Measurements from ENCODE around the gene WNT2. TPM values are rescaled to one million over a fixed set of nuclear protein-coding genes. Genes with fewer than 3 reads are reported as not detected.

WNT2 gene
- polyA plus RNA-seq, 1 donor from 2014 or later: not detected

DNA sequence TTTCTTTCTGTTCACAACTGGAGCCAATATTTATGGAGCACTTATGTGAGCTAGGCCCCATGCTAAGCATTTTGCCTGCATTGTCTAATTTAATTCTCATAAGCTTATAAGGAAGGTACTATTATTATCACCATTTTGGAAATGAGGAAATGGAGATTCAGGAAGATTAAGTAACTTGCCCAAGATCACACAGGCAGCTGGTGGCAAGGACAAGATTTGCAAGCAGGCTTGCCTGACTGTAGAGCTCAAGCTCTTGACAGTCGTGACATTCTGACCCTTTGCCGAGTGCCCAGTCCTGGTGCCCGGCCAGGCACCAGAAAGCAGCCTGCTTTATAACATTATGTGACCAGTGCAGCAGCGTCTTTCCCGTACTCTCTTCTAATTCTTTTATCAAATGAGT, 38.2 kb downstream of the WNT2 start:
- no peak overlapping the region for H2AFZ ChIP-seq (ENCODE audit: low read depth, low read length)
- no peaks in the 10 kb centered on the region for H3K36me3 ChIP-seq (ENCODE audit: insufficient read depth, low read length)
- H3K27me3 ChIP-seq (ENCODE audit: insufficient read depth, low read depth, low read length): no peaks in the 10 kb centered on the region
- no peaks in the 10 kb centered on the region for H3K9me3 ChIP-seq (ENCODE audit: low read length)
- TF ChIP-seq TAF1 (IDR thresholded peaks at IDR 0.05; ENCODE audit: low read depth): no peak
- TF ChIP-seq EP300 (conservative IDR thresholded peaks at IDR 0.05; ENCODE audit: poor library complexity, severe bottlenecking): no peak
- TF ChIP-seq MXI1 (conservative IDR thresholded peaks at IDR 0.05; ENCODE audit: poor library complexity, severe bottlenecking): no peak
- TF ChIP-seq, protein P1, sequence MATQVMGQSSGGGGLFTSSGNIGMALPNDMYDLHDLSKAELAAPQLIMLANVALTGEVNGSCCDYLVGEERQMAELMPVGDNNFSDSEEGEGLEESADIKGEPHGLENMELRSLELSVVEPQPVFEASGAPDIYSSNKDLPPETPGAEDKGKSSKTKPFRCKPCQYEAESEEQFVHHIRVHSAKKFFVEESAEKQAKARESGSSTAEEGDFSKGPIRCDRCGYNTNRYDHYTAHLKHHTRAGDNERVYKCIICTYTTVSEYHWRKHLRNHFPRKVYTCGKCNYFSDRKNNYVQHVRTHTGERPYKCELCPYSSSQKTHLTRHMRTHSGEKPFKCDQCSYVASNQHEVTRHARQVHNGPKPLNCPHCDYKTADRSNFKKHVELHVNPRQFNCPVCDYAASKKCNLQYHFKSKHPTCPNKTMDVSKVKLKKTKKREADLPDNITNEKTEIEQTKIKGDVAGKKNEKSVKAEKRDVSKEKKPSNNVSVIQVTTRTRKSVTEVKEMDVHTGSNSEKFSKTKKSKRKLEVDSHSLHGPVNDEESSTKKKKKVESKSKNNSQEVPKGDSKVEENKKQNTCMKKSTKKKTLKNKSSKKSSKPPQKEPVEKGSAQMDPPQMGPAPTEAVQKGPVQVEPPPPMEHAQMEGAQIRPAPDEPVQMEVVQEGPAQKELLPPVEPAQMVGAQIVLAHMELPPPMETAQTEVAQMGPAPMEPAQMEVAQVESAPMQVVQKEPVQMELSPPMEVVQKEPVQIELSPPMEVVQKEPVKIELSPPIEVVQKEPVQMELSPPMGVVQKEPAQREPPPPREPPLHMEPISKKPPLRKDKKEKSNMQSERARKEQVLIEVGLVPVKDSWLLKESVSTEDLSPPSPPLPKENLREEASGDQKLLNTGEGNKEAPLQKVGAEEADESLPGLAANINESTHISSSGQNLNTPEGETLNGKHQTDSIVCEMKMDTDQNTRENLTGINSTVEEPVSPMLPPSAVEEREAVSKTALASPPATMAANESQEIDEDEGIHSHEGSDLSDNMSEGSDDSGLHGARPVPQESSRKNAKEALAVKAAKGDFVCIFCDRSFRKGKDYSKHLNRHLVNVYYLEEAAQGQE (IDR thresholded peaks at IDR 0.05; ENCODE audit: borderline replicate concordance): no peak
- no peak for TF ChIP-seq POLR2AphosphoS5 (IDR thresholded peaks at IDR 0.05)
- TF ChIP-seq EZH2 (IDR thresholded peaks at IDR 0.05; ENCODE audit: borderline replicate concordance, insufficient read depth, low read length, poor library complexity, severe bottlenecking): no peak
- no peak for TF ChIP-seq RAD21 (conservative IDR thresholded peaks at IDR 0.05)
- no peak for TF ChIP-seq SMC3 (conservative IDR thresholded peaks at IDR 0.05; ENCODE audit: poor library complexity)
- TF ChIP-seq, protein P2, sequence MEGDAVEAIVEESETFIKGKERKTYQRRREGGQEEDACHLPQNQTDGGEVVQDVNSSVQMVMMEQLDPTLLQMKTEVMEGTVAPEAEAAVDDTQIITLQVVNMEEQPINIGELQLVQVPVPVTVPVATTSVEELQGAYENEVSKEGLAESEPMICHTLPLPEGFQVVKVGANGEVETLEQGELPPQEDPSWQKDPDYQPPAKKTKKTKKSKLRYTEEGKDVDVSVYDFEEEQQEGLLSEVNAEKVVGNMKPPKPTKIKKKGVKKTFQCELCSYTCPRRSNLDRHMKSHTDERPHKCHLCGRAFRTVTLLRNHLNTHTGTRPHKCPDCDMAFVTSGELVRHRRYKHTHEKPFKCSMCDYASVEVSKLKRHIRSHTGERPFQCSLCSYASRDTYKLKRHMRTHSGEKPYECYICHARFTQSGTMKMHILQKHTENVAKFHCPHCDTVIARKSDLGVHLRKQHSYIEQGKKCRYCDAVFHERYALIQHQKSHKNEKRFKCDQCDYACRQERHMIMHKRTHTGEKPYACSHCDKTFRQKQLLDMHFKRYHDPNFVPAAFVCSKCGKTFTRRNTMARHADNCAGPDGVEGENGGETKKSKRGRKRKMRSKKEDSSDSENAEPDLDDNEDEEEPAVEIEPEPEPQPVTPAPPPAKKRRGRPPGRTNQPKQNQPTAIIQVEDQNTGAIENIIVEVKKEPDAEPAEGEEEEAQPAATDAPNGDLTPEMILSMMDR (IDR thresholded peaks at IDR 0.05; ENCODE audit: poor library complexity, severe bottlenecking): no peak
- no peaks in the 10 kb centered on the region for H4K20me1 ChIP-seq (ENCODE audit: insufficient read depth)
- no peak overlapping the region for H3K27ac ChIP-seq (ENCODE audit: low read length)
- H3K79me2 ChIP-seq (replicated peaks; ENCODE audit: insufficient read depth, low read length): no peaks in the 10 kb centered on the region
- no peak overlapping the region for H3K4me2 ChIP-seq (ENCODE audit: low read length)
- H3K9ac ChIP-seq (ENCODE audit: low read length): no peak overlapping the region
- H3F3A ChIP-seq (ENCODE audit: insufficient read depth, low read length, poor library complexity, severe bottlenecking): no peaks in the 10 kb centered on the region
- no peak overlapping the region for H3K4me3 ChIP-seq (ENCODE audit: low read length)
- no peaks in the 10 kb centered on the region for H3K9me2 ChIP-seq (ENCODE audit: insufficient read depth, low read length)

DNA sequence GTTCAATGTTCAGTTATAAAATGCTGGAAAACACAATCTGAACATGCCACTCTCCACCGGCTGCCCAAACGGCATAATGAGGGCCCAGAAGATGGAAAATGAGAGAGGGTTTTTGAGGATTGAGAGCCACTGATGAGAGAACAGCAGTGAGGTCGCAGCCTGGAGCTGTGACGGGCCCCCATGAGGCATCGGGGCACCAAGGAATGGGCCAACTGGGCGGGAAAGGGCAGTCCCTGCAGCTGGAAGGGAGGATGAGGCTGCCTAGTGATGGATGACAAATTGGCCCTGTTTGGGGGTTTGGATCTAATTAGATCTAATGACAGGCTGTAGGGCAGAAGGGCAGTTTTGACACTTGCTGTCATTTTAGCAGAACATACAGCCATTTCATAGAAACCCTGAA, 39.1 kb downstream of the WNT2 start:
- H3K9me2 ChIP-seq (ENCODE audit: insufficient read depth, low read length): no peaks in the 10 kb centered on the region
- H3K4me2 ChIP-seq (ENCODE audit: low read length): no peak overlapping the region
- H3K4me3 ChIP-seq (ENCODE audit: low read length): no peak overlapping the region
- no peaks in the 10 kb centered on the region for H3K79me2 ChIP-seq (replicated peaks; ENCODE audit: insufficient read depth, low read length)
- no peaks in the 10 kb centered on the region for H4K20me1 ChIP-seq (ENCODE audit: insufficient read depth)
- no peak overlapping the region for H3K27ac ChIP-seq (ENCODE audit: low read length)
- H3K9me3 ChIP-seq (ENCODE audit: low read length): no peaks in the 10 kb centered on the region
- no peak overlapping the region for H3K9ac ChIP-seq (ENCODE audit: low read length)
- H3F3A ChIP-seq (ENCODE audit: insufficient read depth, low read length, poor library complexity, severe bottlenecking): no peaks in the 10 kb centered on the region
- no peaks in the 10 kb centered on the region for H3K27me3 ChIP-seq (ENCODE audit: insufficient read depth, low read depth, low read length)
- H3K36me3 ChIP-seq (ENCODE audit: insufficient read depth, low read length): no peaks in the 10 kb centered on the region
- H2AFZ ChIP-seq (ENCODE audit: low read depth, low read length): no peak overlapping the region
- TF ChIP-seq, protein P2 (IDR thresholded peaks at IDR 0.05; ENCODE audit: poor library complexity, severe bottlenecking): no peak
- TF ChIP-seq RAD21 (conservative IDR thresholded peaks at IDR 0.05) (no peak), TAF1 (IDR thresholded peaks at IDR 0.05; ENCODE audit: low read depth) (no peak), POLR2AphosphoS5 (IDR thresholded peaks at IDR 0.05) (no peak), MXI1 (conservative IDR thresholded peaks at IDR 0.05; ENCODE audit: poor library complexity, severe bottlenecking) (no peak), SMC3 (conservative IDR thresholded peaks at IDR 0.05; ENCODE audit: poor library complexity) (no peak), EZH2 (IDR thresholded peaks at IDR 0.05; ENCODE audit: borderline replicate concordance, insufficient read depth, low read length, poor library complexity, severe bottlenecking) (no peak), EP300 (conservative IDR thresholded peaks at IDR 0.05; ENCODE audit: poor library complexity, severe bottlenecking) (no peak)
- TF ChIP-seq, protein P1 (IDR thresholded peaks at IDR 0.05; ENCODE audit: borderline replicate concordance): no peak
